DMS114 treated with DMSO at 0.1 percent for 48 hours (cell line): ENCODE measurements around the gene DPP9.

Source experiments
- DNase-seq: peaks from one replicate; lab custom pipeline; 2025; ENCODE audit not compliant: unreplicated experiment; lab: John Stamatoyannopoulos, UW

The DPP9 gene

GRCh38 chr19:4636761-4637160 is 86.9 kb downstream of the DPP9 start:
- DNase-seq, result no peak

- DNase-seq, result peak; percentile 11
Observed at GRCh38 chr19:4636151-4636717, 87.4 kb downstream of the DPP9 start.

- DNase-seq, result no peak
Observed at GRCh38 chr19:4635754-4636116, 87.9 kb downstream of the DPP9 start.

- peak; percentile 15 for DNase-seq
Observed at GRCh38 chr19:4633140-4633967, 90.3 kb downstream of the DPP9 start.
